ENCODE results near the gene CANT1. TPM values are rescaled to one million over a fixed set of nuclear protein-coding genes. Genes with fewer than 3 reads are reported as not detected.

CANT1 gene
- total RNA-seq, 1 donor from 2014 or later: 82.8 TPM

- intact Hi-C loops (cut with micrococcal nuclease): no loop called here
Measured at GRCh38 chr17:79010304-79010646, 711 bp upstream of the CANT1 start.

GRCh38 chr17:79008666-79009387 is 737 bp downstream of the CANT1 start:
- intact Hi-C loops (cut with micrococcal nuclease): loop anchor here (1.0 to 2.0 kb wide), 2 partner anchors 33 to 66 kb away; partner anchors contain the start of gene ENGASE

GRCh38 chr17:79007504-79008381 is 1.8 kb downstream of the CANT1 start:
- intact Hi-C loops (cut with micrococcal nuclease): loop anchor here (1.0 to 2.0 kb wide), 2 partner anchors 35 to 67 kb away; partner anchors contain the start of gene ENGASE

- intact Hi-C loops (cut with micrococcal nuclease): no loop called here
Measured at GRCh38 chr17:79006794-79007503, 2.6 kb downstream of the CANT1 start.

GRCh38 chr17:79006046-79006445 is 3.5 kb downstream of the CANT1 start:
- intact Hi-C loops (cut with micrococcal nuclease): no loop called here

- intact Hi-C loops (cut with micrococcal nuclease): no loop called here
Measured at GRCh38 chr17:79005063-79005861, 4.3 kb downstream of the CANT1 start.

- intact Hi-C loops (cut with micrococcal nuclease): no loop called here
Measured at GRCh38 chr17:79003661-79004411, 5.7 kb downstream of the CANT1 start.

- intact Hi-C loops (cut with micrococcal nuclease): no loop called here
Measured at GRCh38 chr17:79002796-79003593, 6.6 kb downstream of the CANT1 start.

GRCh38 chr17:79002291-79002690 is 7.3 kb downstream of the CANT1 start:
- intact Hi-C loops (cut with micrococcal nuclease): no loop called here

- intact Hi-C loops (cut with micrococcal nuclease): no loop called here
Measured at GRCh38 chr17:79001190-79002020, 8.2 kb downstream of the CANT1 start.

GRCh38 chr17:79000396-79001189 is 9.0 kb downstream of the CANT1 start:
- intact Hi-C loops (cut with micrococcal nuclease): no loop called here

- intact Hi-C loops (cut with micrococcal nuclease): no loop called here
Measured at GRCh38 chr17:78999947-79000395, 9.6 kb downstream of the CANT1 start.

- intact Hi-C loops (cut with micrococcal nuclease): no loop called here
Measured at GRCh38 chr17:78999056-78999768, 10.4 kb downstream of the CANT1 start.

- intact Hi-C loops (cut with micrococcal nuclease): no loop called here
Measured at GRCh38 chr17:78998311-78999055, 11.1 kb downstream of the CANT1 start.

GRCh38 chr17:78997881-78998280 is 11.7 kb downstream of the CANT1 start:
- intact Hi-C loops (cut with micrococcal nuclease): no loop called here

GRCh38 chr17:78997231-78997741 is 12.3 kb downstream of the CANT1 start:
- intact Hi-C loops (cut with micrococcal nuclease): no loop called here
